DMS79 treated with DMSO at 0.1 percent for 48 hours (cell line): ENCODE results near the gene PCDHGA6.
"Not testable (repeated sequence)": the region's sequence is repeated elsewhere in the genome, so short reads cannot be mapped to it uniquely, and the experiment has no call there.

ENCODE experiments used
- DNase-seq: peaks from one replicate; lab custom pipeline; 2025; lab: John Stamatoyannopoulos, UW

Gene PCDHGA6

DNA sequence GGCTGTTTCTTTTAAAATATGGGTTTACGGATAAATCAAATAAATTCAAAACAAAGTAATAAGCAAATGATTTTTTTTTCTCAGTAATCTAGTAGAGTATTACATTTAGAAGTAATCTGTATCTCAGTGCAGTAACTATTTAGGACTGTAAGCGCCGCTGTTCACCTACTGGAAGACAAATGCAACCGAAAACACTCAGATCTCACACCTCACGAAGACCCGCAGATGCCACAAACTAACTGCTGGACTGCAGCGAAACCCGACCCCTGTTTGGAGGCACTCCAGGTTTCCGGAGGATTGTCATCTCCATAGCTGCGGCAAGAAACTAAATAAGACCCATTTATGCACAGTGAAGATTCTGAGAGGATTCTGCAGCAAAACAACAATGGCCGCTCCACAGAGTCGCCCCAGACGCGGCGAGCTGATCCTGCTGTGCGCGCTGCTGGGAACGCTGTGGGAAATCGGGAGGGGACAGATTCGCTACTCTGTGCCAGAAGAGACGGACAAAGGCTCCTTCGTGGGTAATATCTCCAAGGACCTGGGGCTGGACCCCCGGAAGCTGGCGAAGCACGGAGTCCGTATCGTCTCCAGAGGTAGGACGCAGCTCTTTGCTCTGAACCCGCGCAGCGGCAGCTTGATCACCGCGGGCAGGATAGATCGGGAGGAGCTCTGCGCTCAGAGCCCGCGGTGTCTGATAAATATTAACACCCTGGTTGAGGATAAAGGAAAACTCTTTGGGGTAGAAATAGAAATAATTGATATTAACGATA lies 18.9 kb downstream of the PCDHGA6 start, which contains the start of gene PCDHGA8:
TSS of gene PCDHGA8 (plus strand) at position 205 of the 770 bp plus-strand sequence. CDS start at position 386, 181 bp downstream.
- no peak for DNase-seq

DNA sequence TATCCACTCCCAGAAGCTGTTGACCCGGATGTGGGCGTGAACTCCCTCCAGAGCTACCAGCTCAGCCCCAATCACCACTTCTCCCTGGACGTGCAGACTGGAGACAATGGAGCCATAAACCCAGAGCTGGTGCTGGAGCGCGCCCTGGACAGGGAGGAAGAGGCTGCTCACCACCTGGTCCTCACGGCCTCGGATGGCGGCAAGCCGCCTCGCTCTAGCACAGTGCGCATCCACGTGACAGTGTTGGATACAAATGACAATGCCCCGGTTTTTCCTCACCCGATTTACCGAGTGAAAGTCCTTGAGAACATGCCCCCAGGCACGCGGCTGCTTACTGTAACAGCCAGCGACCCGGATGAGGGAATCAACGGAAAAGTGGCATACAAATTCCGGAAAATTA lies 19.6 kb downstream of the PCDHGA6 start:
- no peak for DNase-seq

DNA sequence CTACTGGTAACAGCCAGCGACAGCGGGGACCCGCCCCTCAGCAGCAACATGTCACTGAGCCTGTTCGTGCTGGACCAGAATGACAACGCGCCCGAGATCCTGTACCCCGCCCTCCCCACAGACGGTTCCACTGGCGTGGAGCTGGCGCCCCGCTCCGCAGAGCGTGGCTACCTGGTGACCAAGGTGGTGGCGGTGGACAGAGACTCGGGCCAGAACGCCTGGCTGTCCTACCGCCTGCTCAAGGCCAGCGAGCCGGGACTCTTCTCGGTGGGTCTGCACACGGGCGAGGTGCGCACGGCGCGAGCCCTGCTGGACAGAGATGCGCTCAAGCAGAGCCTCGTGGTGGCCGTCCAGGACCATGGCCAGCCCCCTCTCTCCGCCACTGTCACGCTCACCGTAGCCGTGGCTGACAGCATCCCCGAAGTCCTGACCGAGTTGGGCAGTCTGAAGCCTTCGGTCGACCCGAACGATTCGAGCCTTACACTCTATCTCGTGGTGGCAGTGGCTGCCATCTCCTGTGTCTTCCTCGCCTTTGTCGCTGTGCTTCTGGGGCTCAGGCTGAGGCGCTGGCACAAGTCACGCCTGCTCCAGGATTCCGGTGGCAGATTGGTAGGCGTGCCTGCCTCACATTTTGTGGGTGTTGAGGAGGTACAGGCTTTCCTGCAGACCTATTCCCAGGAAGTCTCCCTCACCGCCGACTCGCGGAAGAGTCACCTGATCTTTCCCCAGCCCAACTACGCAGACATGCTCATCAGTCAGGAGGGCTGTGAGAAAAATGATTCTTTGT lies 20.9 kb downstream of the PCDHGA6 start:
- DNase-seq: not testable (repeated sequence)

DNA sequence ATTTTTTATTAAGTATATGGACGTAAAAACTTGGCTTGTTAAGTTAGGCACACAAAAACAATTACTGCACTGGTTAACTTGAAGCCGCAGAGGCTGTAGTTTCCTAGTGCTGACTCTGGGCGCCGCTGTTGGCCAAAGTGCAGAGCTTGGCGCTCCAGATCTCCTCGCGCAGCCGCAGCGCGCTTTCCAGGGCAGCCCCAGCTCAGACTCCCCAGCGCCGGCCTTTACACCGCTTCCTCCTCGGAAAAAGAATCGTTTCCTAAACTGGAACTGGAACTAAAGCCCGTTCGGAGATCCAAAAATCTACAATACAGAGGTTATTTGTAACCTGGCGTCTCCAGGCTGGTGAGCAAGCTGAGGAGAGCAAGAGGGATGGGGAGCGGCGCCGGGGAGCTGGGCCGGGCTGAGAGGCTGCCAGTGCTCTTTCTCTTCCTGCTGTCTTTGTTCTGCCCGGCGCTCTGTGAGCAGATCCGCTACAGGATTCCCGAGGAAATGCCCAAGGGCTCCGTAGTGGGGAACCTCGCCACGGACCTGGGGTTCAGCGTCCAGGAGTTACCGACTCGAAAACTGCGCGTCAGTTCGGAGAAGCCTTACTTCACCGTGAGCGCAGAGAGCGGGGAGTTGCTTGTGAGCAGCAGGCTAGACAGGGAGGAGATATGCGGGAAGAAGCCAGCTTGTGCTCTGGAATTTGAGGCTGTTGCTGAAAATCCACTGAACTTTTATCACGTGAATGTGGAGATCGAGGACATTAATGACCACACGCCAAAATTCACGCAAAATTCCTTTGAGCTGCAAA lies 24.3 kb downstream of the PCDHGA6 start, which contains the start of gene PCDHGB5:
TSS of gene PCDHGB5 (plus strand) at position 192 of the 796 bp plus-strand sequence. CDS start at position 373, 181 bp downstream.
- DNase-seq: not testable (repeated sequence)

DNA sequence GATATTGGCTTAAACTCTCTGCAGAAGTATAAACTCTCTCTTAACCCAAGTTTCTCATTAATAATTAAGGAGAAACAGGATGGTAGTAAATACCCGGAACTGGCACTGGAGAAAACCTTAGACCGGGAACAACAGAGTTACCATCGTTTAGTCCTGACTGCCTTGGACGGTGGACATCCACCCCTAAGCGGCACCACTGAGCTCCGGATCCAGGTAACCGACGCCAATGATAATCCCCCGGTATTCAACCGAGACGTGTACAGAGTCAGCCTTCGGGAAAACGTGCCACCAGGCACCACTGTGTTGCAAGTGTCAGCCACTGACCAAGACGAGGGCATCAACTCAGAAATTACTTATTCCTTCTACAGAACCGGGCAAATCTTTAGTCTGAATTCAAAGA lies 24.9 kb downstream of the PCDHGA6 start:
- no peak for DNase-seq

DNA sequence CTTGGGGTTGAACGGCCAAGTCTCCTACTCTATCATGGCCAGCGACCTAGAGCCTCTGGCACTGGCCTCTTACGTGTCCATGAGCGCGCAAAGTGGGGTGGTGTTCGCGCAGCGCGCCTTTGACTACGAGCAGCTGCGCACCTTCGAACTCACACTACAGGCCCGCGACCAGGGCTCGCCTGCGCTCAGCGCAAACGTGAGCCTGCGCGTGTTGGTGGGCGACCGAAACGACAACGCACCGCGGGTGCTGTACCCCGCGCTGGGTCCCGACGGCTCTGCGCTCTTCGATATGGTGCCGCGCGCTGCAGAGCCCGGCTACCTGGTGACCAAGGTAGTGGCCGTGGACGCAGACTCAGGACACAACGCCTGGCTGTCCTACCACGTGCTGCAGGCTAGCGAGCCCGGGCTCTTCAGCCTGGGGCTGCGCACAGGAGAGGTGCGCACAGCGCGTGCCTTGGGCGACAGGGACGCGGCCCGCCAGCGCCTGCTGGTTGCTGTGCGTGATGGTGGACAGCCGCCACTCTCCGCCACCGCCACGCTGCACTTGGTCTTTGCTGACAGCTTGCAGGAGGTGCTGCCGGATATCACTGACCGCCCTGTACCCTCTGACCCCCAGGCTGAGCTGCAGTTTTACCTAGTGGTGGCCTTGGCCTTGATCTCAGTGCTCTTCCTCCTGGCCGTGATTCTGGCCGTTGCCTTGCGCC lies 26.0 kb downstream of the PCDHGA6 start:
- DNase-seq: no peak

DNA sequence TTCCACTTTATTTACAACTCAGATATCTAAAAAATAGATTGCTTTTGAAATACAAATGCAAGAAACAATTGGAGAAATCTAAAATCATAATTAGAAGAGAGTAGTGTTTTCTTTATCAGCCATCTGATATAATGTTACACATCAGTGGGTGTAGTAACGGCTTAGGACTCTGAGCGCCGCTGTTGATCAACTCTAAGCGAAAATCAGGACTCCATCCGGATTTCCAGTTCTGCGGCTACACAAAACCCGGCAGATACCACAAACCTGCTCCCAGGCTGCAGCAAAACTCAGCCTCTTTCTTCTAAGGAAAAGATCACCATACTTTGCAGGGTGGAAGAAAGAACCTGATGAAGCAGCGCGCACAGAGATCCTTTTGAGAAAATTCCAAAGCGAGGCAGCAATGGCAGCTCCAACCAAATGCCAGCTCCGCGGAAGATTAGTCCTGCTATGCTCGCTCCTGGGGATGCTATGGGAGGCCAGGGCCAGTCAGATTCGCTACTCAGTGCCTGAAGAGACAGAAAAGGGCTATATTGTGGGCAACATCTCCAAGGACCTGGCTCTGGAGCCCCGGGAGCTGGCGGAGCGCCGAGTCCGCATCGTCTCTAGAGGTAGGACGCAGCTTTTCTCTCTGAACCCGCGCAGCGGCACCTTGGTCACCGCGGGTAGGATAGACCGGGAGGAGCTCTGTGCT lies 29.0 kb downstream of the PCDHGA6 start, which contains the start of gene PCDHGA9:
TSS of gene PCDHGA9 (plus strand) at position 226 of the 691 bp plus-strand sequence. CDS start at position 401, 175 bp downstream.
- no peak for DNase-seq

DNA sequence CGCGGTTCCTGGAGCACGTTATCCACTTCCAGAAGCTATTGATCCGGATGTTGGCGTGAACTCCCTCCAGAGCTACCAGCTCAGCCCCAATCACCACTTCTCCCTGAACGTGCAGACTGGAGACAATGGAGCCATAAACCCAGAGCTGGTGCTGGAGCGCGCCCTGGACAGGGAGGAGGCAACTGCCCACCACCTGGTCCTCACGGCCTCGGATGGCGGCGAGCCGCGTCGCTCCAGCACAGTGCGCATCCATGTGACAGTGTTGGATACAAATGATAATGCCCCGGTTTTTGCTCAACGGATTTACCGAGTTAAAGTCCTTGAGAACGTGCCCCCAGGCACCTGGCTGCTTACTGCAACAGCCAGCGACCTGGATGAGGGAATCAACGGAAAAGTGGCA lies 29.7 kb downstream of the PCDHGA6 start:
- DNase-seq: no peak

DNA sequence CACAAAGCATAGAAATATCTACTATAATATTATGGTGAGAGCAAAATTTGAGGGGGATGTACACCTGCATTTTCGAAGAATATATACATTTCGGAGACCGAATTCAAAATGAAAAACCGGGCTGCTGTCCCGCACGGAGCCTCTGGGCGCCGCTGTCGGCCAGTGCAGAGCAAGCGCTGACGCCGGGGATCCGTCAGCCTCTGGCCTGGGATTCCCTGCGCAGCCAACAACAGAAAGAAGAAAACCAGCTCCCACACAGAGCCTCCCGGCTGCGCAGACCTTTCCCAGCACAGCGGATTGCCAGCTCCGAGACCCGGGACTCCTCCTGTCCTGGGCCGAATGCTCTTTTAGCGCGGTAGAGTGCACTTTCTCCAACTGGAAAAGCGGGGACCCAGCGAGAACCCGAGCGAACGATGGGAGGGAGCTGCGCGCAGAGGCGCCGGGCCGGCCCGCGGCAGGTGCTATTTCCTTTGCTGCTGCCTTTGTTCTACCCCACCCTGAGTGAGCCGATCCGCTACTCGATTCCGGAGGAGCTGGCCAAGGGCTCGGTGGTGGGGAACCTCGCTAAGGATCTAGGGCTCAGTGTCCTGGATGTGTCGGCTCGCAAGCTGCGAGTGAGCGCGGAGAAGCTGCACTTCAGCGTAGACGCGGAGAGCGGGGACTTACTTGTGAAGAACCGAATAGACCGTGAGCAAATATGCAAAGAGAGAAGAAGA lies 34.3 kb downstream of the PCDHGA6 start, which contains the start of gene PCDHGB6:
TSS of gene PCDHGB6 (plus strand) at position 232 of the 716 bp plus-strand sequence. CDS start at position 414, 182 bp downstream.
- DNase-seq: not testable (repeated sequence)

DNA sequence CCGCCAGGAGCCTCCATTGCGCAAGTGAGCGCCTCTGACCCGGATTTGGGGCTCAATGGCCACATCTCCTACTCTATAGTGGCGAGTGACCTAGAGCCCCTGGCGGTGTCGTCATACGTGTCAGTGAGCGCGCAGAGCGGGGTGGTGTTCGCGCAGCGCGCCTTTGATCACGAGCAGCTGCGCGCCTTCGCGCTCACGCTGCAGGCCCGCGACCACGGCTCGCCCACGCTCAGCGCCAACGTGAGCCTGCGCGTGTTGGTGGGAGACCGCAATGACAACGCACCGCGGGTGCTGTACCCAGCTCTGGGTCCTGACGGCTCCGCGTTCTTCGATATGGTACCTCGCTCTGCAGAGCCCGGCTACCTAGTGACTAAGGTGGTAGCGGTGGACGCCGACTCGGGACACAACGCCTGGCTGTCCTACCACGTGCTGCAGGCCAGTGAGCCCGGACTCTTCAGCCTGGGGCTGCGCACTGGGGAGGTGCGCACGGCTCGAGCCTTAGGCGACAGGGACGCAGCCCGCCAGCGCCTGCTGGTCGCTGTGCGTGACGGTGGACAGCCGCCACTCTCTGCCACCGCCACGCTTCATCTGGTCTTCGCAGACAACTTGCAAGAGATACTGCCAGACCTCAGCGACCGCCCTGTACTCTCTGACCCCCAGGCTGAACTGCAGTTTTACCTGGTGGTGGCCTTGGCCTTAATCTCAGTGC lies 36.1 kb downstream of the PCDHGA6 start:
- no peak for DNase-seq

DNA sequence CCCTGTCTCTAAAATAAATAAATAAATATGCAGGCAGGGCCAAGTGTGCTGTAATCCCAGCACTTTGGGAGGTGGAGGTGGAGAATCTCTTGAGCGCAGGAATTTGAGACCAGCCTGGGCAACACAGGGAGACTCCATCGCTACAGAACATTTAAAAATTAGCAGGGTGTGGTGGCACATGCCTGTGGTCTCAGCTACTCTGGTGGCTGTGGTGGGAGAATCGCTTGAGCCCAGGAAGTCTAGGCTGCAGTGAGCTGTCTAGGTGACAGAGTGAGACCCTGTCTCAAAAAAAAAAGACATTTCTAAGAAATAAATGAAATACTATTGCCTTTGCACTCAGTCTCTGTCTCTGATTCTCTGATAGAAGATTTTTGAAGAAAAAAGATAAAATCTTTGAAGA lies 37.9 kb downstream of the PCDHGA6 start:
- no peak for DNase-seq

DNA sequence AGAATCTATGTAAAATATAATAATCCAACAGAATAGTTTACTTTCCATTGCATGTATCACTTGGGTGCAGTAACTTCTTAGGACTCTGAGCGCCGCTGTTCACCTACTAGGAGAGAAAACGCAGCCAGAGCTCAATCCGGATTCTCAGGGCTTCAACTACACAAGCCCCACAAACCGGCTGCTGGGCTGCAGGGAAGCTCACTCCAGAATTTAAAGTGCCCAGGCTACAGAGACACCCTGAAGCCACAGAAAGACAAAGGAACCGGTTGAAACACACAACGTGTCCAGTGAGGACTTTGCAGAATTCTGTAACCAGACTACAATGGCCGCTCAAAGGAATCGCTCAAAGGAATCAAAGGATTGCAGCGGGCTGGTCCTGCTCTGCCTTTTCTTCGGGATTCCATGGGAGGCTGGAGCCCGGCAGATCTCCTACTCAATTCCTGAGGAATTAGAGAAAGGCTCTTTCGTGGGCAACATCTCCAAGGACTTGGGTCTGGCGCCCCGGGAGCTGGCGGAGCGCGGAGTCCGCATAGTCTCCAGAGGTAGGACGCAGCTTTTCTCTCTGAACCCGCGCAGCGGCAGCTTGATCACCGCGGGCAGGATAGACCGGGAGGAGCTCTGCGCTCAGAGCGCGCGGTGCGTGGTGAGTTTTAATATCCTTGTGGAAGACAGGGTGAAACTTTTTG lies 39.3 kb downstream of the PCDHGA6 start, which contains the start of gene PCDHGA10:
TSS of gene PCDHGA10 (plus strand) at position 134 of the 686 bp plus-strand sequence. CDS start at position 323, 189 bp downstream.
- no peak for DNase-seq

DNA sequence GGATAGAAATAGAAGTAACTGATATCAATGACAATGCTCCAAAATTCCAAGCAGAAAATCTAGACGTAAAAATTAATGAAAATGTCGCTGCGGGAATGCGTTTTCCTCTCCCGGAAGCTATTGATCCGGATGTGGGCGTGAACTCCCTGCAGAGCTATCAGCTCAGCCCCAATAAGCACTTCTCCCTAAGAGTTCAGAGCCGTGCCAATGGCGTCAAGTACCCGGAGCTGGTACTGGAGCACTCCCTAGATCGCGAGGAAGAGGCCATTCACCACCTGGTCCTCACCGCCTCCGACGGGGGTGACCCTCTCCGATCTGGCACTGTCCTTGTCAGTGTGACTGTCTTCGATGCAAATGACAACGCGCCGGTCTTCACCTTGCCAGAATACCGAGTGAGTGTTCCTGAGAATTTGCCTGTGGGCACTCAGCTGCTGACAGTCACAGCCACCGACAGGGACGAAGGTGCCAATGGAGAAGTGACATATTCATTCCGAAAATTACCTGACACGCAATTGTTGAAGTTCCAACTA lies 39.9 kb downstream of the PCDHGA6 start:
- DNase-seq: no peak

DNA sequence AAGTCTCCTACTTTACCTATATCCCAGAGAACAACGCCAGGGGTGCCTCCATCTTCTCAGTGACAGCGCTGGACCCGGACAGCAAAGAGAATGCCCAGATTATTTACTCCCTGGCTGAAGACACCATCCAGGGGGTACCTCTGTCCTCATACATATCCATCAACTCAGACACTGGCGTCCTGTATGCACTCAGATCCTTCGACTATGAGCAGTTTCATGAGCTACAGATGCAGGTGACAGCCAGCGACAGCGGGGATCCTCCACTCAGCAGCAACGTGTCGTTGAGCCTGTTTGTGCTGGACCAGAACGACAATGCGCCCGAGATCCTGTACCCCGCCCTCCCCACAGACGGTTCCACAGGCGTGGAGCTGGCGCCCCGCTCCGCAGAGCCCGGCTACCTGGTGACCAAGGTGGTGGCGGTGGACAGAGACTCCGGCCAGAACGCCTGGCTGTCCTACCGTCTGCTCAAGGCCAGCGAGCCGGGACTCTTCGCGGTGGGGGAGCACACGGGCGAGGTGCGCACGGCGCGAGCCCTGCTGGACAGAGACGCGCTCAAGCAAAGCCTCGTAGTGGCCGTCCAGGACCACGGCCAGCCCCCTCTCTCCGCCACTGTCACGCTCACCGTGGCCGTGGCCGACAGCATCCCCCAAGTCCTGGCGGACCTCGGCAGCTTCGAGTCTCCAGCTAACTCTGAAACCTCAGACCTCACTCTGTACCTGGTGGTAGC lies 41.0 kb downstream of the PCDHGA6 start:
- DNase-seq: not testable (repeated sequence)

DNA sequence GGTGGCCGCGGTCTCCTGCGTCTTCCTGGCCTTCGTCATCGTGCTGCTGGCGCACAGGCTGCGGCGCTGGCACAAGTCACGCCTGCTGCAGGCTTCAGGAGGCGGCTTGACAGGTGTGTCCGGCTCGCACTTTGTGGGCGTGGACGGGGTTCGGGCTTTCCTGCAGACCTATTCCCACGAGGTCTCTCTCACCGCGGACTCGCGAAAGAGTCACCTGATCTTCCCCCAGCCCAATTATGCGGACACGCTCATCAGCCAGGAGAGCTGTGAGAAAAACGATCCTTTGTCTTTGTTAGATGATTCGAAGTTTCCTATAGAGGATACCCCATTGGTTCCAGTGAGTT lies 41.6 kb downstream of the PCDHGA6 start:
- not testable (repeated sequence) for DNase-seq

DNA sequence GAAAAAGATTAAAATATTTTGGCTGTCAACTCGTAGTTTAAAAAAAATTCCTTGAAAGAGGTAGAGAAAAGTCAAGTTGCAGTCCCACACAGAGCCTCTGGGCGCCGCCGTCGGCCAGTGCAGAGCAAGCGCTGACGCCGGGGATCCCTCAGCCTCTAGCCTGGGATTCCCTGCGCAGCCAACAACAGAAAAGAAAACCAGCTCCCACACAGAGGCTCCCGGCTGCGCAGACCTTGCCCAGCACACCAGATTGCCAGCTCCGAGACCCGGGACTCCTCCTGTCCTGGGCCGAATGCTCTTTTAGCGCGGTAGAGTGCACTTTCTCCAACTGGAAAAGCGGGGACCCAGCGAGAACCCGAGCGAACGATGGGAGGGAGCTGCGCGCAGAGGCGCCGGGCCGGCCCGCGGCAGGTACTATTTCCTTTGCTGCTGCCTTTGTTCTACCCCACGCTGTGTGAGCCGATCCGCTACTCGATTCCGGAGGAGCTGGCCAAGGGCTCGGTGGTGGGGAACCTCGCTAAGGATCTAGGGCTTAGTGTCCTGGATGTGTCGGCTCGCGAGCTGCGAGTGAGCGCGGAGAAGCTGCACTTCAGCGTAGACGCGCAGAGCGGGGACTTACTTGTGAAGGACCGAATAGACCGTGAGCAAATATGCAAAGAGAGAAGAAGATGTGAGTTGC lies 43.9 kb downstream of the PCDHGA6 start, which contains the start of gene PCDHGB7:
TSS of gene PCDHGB7 (plus strand) at position 184 of the 679 bp plus-strand sequence. CDS start at position 367, 183 bp downstream.
- not testable (repeated sequence) for DNase-seq
